ENCODE data around the gene RAB30. TPM values are rescaled to one million over a fixed set of nuclear protein-coding genes. Genes with fewer than 3 reads are reported as not detected.
"Not testable (repeated sequence)": the region's sequence is repeated elsewhere in the genome, so short reads cannot be mapped to it uniquely, and the experiment has no call there.

Gene RAB30
- total and polyA plus RNA-seq, 2 experiments from 2014 or later = 2.5 to 10.2 TPM

GRCh38 chr11:82959987-82960778, 111.5 kb downstream of the RAB30 start:
- Histone ChIP-seq H3K79me2 (no peaks in the 10 kb centered on the region), H2AFZ (no peak overlapping the region), H3K4me1 (ENCODE audit: insufficient read depth) (no peaks in the 10 kb centered on the region), H3K4me3 (no peak overlapping the region), H4K20me1 (ENCODE audit: insufficient read depth, poor library complexity, severe bottlenecking) (no peaks in the 10 kb centered on the region), H3K9me2 (replicated peaks; ENCODE audit: insufficient read depth) (no peaks in the 10 kb centered on the region), H3K9me3 (ENCODE audit: low read depth) (no peaks in the 10 kb centered on the region), H3K36me3 (replicated peaks; ENCODE audit: insufficient read depth, low read depth) (no peaks in the 10 kb centered on the region), H3K27ac (no peak overlapping the region), H3K4me2 (no peak overlapping the region), H3K27me3 (no peaks in the 10 kb centered on the region)
- no peak for DNase-seq (ENCODE audit: low spot score)
- 85% methylated on average over 5 of the region's 5 CpGs for WGBS (ENCODE audit: low lambda C conversion rate, missing lambda C conversion rate)
- TF ChIP-seq EZH2 (IDR thresholded peaks at IDR 0.05; ENCODE audit: borderline replicate concordance) = no peak
- TF ChIP-seq, protein P1, sequence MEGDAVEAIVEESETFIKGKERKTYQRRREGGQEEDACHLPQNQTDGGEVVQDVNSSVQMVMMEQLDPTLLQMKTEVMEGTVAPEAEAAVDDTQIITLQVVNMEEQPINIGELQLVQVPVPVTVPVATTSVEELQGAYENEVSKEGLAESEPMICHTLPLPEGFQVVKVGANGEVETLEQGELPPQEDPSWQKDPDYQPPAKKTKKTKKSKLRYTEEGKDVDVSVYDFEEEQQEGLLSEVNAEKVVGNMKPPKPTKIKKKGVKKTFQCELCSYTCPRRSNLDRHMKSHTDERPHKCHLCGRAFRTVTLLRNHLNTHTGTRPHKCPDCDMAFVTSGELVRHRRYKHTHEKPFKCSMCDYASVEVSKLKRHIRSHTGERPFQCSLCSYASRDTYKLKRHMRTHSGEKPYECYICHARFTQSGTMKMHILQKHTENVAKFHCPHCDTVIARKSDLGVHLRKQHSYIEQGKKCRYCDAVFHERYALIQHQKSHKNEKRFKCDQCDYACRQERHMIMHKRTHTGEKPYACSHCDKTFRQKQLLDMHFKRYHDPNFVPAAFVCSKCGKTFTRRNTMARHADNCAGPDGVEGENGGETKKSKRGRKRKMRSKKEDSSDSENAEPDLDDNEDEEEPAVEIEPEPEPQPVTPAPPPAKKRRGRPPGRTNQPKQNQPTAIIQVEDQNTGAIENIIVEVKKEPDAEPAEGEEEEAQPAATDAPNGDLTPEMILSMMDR (IDR thresholded peaks at IDR 0.05; ENCODE audit: poor library complexity) = no peak
- no peak for TF ChIP-seq EZH2phosphoT487 (IDR thresholded peaks at IDR 0.05; ENCODE audit: low read depth, severe bottlenecking, unreplicated experiment)

DNA sequence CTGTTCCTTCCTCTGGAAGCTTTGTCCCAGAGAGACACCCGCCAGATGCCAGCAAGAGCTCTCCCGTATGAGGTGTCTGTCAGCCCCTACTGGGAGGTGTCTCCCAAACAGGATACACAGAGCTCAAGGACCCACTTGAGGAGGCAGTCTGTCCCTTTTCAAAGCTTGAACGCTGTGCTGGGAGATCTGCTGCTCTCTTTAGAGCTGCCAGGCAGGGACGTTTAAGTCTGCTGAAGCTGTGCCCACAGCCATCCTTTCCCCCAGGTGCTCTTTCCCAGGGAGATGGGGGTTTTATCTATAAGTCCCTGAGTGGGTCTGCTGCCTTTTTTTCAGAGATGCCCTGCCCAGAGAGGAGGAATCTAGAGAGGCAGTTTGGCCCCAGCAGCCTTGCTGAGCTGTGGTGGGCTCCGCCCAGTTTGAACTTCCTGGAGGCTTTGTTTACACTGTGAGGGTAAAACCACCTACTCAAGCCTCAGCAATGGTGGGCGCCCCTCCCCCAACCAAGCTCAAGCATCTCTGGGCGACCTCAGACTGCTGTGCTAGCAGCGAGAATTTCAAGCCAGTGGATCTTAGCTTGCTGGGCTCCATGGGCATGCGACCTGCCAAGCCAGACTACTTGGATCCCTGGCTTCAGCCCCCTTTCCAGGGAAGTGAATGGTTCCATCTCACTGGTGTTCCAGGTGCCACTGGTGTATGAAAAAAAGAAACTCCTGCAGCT, 115.8 kb downstream of the RAB30 start:
- not testable (repeated sequence) for H3K27ac ChIP-seq; H3K27me3 ChIP-seq; H3K4me2 ChIP-seq; H3K4me1 ChIP-seq (ENCODE audit: insufficient read depth); H3K79me2 ChIP-seq; H3K4me3 ChIP-seq; H4K20me1 ChIP-seq (ENCODE audit: insufficient read depth, poor library complexity, severe bottlenecking); DNase-seq (ENCODE audit: low spot score); H3K9me3 ChIP-seq (ENCODE audit: low read depth); H3K36me3 ChIP-seq (replicated peaks; ENCODE audit: insufficient read depth, low read depth); H3K9me2 ChIP-seq (replicated peaks; ENCODE audit: insufficient read depth); H2AFZ ChIP-seq
- 59% methylated on average over 9 of the region's 9 CpGs for WGBS (ENCODE audit: low lambda C conversion rate, missing lambda C conversion rate)

- not testable (repeated sequence) for H3K4me3 ChIP-seq; H2AFZ ChIP-seq; H3K9me3 ChIP-seq (ENCODE audit: low read depth); H3K4me2 ChIP-seq; H3K79me2 ChIP-seq; H3K36me3 ChIP-seq (replicated peaks; ENCODE audit: insufficient read depth, low read depth); H3K27ac ChIP-seq; H4K20me1 ChIP-seq (ENCODE audit: insufficient read depth, poor library complexity, severe bottlenecking); H3K4me1 ChIP-seq (ENCODE audit: insufficient read depth); DNase-seq (ENCODE audit: low spot score); H3K27me3 ChIP-seq; H3K9me2 ChIP-seq (replicated peaks; ENCODE audit: insufficient read depth)
- WGBS (ENCODE audit: low lambda C conversion rate, missing lambda C conversion rate) = 97% methylated on average over 2 of the region's 2 CpGs
These were observed 121.2 kb downstream of the RAB30 start for GRCh38 chr11:82950502-82950901.

DNA sequence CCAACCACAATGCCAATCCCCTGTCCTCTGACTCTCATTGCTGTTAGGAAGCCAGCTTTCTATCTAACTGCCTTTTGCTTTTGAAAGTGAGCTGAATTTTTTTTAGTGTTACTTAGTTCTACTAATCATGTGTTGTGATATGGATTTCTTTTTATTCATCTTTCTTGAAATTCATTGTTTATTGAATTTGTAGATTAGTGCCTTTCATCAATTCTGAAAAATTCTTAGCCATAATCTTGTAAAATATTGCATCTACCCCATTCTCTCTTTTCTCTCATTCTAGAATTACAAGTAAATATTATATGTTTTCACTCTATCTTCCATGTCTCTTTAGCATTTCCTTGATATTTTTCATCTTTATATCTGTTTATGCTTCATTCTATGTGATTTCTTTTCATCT, 122.3 kb downstream of the RAB30 start:
- DNase-seq (ENCODE audit: low spot score) = no peak
- Histone ChIP-seq H2AFZ (no peak overlapping the region), H3K36me3 (replicated peaks; ENCODE audit: insufficient read depth, low read depth) (no peaks in the 10 kb centered on the region), H3K79me2 (no peaks in the 10 kb centered on the region), H3K4me1 (ENCODE audit: insufficient read depth) (no peaks in the 10 kb centered on the region), H3K4me3 (no peak overlapping the region), H3K27me3 (no peaks in the 10 kb centered on the region), H4K20me1 (ENCODE audit: insufficient read depth, poor library complexity, severe bottlenecking) (no peaks in the 10 kb centered on the region), H3K27ac (no peak overlapping the region), H3K4me2 (no peak overlapping the region), H3K9me3 (ENCODE audit: low read depth) (no peaks in the 10 kb centered on the region), H3K9me2 (replicated peaks; ENCODE audit: insufficient read depth) (no peaks in the 10 kb centered on the region)
- no peak for TF ChIP-seq EZH2 (IDR thresholded peaks at IDR 0.05; ENCODE audit: borderline replicate concordance)
- no peak for TF ChIP-seq EZH2phosphoT487 (IDR thresholded peaks at IDR 0.05; ENCODE audit: low read depth, severe bottlenecking, unreplicated experiment)
- TF ChIP-seq, protein P1 (IDR thresholded peaks at IDR 0.05; ENCODE audit: poor library complexity) = no peak

Data from hepatocyte (in vitro differentiated cells).